SKM-1 (cell line): ENCODE data around the gene L3MBTL4.

Source experiments
- DNase-seq: peaks from one replicate; lab custom pipeline; 2025; ENCODE audit not compliant: unreplicated experiment; lab: John Stamatoyannopoulos, UW

Gene L3MBTL4

DNA sequence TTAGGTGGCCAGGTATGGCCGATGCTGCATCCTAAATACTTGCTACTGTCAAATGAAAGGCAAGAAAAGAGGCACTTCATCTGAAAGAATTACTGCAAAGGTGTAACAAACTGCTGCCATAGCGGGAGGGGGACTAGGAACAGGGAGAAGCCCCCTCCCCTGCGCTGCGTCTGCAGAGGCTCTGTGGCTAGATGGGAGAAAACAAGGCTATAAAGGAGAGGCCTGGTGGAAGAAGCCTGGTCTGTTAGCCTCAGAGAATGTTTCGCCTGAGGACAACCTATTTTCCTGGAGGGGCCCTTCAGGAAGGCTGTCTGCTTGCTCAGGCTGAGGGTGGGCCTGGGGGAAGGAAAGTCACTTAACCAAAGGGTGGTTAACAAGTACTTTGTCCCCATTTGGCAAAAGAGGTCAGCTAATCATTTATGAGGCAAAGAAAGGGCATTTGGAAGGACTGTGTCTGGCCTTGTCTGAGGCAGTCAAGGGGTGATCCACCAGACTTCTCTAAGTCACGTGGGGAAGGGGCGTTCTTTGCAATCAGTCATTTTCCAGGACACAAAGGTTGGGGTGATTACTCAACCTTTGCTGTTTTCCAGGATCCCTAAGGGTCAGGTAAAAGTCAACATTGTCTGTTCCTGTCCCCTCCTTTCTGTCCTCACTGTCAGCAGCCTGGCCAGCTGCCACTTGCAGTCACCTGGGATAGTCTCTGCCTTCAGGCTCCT is 416.4 kb downstream of the L3MBTL4 start:
- DNase-seq = no peak

DNA sequence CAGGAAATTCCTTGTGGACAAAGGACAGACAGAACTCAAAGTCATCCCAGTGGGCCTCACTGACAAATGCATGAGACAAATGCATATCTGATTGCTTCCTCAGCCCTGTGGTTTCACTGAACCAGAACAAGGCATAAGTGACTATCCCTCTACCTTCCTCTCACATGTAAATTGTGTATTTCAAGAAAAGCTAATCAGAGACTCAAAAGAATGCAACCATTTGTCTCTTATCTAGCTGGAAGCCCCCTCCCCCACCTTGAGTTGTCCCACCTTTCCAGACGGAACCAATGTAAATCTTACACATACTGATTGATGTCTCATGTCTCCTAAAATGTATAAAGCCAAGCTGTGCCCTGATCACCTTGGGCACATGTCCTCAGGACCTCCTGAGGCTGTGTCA is 417.4 kb downstream of the L3MBTL4 start:
- no peak for DNase-seq

DNA sequence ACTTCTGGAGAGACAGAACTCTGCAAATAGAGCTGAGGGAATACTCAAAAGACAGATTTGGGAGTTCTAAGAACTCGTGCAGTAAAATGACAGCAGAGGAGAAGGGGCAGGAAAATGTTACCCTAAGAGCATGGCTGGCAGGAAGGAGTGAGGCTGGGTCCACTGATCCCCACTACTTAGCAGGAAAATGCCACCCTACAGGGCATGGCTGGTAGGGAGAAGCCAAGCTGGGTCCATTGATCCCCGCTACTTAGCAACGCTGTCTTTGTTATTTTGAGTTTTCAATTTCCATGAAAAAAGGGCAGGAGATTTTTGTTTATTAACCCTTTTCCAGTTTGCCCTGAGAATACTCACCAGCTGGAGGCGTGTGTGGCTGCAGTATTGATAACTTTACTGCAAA is 419.1 kb downstream of the L3MBTL4 start:
- no peak for DNase-seq

DNA sequence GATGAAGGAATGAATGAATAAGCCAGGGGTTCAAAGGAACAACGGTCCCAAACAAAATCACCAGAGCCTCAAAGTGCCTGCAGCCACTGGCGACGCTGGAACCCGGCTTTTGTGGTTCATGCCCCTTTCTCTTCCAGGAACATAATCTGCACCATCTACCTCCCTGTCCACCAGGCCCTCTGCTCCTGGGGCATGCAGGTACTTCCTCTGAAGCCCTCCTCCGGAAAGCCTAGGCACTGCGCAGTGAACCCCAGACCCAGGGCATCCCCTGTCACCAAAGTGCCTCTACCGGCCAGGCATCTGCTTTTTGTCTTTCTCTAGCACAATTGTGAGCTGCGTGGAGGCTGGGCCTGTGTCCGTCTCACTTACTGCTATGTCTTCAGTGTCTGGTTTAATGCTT is 420.8 kb downstream of the L3MBTL4 start:
- DNase-seq = no peak

DNA sequence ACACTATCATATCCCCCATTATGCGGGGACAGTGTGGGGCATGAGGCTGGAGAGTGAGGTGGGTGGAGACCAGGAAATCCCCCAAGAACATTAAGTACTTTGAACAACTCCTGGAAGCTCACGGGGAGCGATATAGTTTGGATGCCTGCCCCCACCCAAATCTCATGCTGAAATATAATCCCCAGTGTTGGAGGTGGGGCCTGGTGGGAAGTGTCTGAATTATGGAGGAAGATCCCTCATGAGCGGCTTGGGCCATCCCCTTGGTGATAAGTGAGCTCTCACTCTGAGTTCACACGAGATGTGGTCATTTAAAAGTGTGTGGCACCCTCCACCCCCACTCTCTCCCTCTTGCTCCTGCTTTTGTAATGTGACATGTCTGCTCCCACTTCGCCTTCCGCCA is 422.3 kb downstream of the L3MBTL4 start:
- DNase-seq = no peak

DNA sequence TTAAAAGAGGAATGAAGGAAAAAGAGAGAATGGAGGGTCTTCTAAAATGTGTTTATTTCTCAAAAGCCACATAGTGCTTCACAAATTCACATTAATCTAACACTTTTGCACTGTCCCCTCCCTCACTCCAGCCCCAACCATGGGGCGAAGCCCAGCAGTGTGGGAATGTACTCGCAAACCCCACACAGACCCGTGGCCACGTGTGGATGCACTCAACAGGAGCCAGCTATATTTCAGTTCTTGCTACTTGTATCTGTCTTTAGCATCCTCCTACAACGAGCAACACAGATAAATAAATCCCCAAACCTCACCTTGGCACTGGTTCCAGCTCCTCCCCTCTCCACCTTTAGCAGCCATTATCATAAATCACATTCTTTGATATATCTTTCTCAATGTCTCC is 427.5 kb downstream of the L3MBTL4 start:
- DNase-seq = no peak

DNA sequence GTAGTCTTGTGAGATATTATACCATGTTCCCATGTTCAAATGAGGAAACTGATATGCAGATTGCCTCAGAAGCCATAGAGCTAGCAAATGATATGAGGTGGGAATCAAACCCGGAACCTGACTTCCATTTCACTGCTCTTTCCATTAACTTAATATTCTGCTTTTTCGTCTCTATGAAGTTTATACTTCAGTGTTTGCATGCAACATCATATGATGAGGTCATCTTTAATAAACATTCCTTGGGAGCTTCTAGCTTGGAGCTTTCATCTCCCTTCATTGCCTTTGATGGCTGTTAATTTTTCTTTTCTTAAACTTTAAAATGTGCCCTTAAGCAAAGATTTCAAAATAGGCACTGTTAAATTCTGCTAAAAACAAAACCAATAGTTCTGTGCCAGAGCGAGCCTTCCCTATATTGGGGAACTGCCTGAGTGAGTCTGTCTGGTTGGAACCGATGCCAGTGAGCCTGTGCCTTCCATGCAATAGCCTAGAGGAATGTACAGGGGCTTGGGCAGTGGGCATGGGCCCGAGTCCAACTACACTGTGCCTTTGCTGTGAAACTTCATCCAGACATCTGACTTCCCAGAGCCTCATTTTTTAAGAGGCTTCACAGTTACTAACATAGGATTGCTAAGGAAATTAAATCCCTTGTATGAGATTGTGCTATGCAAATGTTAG is 428.3 kb downstream of the L3MBTL4 start:
- DNase-seq = no peak

DNA sequence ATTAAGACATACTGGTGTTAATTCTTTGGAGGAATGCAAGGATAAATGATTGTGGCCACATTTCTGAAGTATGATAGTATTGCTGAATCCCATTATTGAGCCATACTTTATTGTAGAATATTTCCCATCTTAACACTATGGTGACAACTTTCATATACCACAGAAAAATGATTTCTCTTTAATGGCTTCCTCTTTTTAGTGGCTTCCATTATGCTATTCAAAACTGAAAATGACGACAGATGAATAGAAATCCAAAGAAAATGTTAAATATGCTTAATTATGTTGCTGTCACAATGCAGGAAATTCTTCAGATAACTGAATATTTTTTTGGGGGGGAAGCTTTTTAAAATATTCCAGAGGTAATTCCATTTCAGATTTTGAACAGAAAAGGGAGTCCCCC is 430.5 kb downstream of the L3MBTL4 start:
- no peak for DNase-seq

DNA sequence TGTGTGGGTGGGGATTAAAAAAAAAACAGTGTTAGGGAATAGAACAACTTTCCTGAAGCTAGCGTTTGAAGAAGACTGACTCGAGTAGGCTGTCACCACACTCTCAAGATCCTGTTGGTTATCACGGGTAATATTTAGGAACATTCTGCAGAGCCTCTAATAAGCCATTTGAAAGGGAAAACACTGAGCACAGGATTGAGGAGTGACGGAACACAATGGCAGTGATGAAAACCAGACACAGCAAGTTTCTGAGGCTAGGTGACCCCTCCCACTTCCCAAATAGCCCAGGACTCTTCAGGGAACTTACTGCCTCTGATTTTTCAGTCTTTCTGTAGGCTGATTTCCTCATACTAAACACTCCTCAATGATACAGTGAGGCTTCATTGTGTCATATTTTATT is 431.2 kb downstream of the L3MBTL4 start:
- no peak for DNase-seq

DNA sequence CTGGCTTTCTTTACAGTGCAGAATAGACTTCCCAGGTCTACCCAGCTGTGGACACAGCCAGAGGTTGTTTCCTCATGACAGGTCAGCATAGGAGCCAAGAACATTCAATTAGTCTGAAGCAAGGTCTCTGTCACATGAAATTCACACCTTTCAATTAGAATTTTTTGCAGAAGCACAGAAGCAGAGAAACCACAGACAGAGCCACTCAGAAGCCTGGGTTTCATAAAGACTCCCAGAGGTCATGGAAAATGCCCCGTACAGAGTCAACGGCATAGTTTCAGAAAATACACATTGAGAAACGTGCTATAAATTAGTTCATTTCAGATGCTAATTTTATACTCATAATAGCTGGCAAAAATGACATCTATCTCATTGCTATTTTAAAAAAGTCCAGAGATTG is 432.4 kb downstream of the L3MBTL4 start:
- DNase-seq = no peak

DNA sequence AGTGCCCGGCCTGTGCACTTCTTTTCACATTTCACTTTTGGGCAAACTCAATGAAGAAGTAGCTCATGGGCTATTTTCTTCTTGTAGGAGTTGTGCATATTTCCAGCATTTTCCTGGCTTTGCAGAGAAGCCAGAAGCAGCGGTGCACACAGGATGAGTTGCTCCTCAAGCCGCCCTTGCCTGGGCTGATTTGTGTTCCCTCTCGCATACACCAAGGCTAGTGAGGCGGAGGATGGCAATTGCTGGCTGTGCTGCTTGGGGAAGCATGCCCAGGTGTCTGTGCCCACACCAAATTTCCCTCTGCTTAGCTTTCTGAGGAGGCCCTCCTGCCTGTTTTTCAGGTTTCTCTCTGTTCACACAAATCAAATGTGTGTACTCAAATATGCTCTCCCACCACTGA is 434.0 kb downstream of the L3MBTL4 start:
- no peak for DNase-seq

DNA sequence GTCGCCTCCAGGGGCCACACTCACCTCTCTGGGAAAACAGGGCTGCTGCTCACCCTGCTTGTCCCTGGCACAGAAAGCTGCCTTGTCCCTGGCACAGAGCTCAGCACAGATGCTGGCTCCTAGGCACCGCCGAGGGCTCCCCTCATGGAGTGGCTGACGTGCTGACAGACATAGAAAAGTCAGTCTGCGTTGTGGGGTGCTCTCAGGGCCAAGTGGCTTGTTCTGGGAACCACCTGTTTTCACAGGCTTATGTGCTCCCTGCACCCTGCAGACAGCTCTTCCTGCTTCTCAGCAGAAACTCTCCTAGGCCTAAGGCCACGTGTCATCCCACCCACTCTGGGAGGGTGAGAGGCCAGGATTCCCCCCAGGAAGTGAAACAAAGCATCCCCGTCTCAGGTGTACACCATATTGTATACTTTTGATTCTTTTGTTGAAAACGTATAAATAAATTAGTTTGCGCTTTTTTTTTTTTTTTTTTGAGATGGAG is 434.7 kb downstream of the L3MBTL4 start:
- DNase-seq = no peak

DNA sequence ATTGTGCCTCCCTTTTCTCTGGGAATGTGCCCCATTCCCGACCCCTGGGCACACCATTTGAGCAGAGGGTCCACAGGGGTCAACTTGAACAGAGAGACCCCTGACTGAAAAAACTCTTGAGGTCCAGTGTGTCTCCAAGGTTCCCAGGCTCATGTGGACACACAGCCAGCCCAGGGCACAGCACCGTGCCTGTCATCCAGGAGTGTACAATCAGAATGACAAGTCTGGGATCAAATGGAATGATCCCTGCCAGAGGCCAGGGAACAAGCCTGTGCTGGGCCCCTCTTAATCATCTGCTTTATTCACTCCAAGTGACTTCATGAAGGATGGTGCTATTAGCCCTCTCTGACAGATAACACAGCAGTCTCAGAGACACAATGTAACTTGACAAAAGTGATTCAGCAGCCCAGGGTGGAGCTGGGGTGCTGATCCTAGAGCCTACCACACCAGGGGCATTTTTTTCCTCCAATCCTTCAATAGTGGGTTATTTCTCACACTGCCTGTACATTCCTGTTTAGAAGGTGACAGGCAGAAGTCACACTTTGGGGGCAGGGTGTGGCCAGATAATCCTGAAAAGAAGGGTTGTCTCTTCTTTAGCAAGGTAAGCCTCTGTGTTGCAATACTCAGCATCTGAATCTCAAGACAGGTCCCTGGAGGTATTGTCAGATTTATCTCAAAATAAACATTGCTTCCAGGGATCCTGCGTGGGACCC is 435.4 kb downstream of the L3MBTL4 start:
- DNase-seq = no peak

DNA sequence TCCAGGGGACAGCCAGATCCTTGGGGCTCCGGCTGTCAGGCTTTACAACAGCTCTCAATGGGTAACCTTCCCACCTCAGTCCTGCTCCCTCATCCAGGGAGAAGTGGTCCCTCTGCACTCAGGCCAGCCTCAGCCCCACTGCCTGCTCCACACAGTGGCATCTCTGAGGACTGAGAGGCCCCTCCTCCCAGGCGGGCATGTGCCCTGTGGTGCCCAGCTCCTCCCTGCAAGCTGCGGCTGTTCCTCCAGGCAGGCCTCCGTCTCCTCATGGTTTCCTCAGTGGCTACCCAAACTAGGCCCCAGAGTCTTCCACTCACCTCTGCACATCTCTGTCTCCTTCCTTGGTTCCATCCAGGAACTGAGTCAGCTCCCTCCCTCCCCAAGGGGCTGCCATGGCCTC is 437.7 kb downstream of the L3MBTL4 start:
- DNase-seq = no peak

DNA sequence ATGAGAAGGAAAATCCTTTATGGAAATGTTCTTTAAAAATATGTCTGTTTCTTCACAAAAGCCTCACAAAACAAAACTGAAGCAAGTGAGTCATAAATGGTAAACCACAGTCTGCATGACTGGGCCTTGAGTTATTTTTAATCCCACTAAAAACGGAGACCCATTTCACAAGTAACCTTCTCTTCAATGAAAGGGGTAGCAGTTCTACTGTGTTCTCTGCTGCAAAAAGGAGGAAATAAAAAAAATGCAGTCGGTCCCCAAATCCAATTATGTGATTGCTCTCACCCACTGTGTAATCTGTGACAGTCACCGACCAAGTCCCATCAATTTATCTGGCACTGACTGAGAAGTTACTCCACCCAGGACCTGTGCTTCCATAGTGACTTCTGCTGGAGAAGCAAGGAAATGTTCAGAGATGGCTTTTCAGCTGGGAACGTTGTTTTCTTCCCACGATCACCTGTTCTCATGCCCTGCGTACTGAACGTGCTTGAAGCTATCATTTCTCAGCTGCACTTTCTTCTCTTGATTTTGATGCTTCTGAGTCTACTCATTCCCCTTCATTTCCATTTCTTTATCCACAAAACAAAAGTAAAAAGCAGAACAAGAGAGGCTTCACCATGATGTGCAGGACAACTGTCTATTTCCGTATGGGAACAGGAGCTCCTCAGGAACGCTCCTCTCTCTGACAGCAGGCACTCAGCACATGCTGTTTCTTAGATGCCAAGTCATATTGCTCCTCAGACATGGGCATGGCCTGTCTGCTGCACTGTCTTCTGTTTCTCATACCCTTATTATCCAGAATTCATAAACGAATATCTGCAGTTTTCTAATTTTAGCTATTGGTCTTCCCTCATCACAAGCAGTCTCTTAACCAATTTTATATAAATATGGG is 439.4 kb downstream of the L3MBTL4 start:
- no peak for DNase-seq

DNA sequence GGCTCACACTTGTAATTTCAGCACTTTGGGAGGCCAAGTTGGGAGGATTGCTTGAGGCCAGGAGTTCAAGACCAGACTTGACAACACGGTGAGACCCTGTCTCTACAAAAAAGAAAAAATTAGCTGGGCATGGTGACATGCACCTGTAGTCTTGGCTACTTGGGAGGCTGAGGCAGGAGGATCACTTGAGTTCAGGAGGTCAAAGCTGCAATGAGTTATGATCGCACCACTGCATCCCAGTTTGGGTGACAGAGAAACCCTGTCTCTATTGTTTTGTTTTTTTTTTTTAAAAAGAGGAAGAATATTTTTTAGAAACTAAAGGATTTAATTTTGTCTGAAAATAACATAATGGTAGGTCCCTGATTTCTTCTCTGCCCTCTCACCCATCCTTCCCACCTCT is 440.0 kb downstream of the L3MBTL4 start:
- no peak for DNase-seq

DNA sequence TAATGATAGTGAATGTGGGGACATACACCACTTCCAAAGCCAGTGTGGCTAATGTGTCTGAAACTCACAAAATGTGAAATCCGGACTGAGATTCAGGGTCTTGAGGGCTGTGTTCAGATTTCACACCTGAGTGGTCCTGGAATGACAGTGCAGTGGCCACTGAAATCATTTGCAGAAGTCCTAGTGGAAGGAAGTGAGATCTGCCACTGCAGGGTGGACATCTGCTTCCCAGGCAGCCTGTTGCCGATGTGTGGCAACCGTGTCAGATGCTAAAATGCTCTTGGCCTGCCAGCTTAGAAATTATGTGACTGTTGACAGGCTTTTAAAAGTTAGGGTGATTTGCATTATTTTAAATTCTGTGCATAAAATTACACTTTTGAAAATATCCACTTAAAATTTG is 441.6 kb downstream of the L3MBTL4 start:
- no peak for DNase-seq

DNA sequence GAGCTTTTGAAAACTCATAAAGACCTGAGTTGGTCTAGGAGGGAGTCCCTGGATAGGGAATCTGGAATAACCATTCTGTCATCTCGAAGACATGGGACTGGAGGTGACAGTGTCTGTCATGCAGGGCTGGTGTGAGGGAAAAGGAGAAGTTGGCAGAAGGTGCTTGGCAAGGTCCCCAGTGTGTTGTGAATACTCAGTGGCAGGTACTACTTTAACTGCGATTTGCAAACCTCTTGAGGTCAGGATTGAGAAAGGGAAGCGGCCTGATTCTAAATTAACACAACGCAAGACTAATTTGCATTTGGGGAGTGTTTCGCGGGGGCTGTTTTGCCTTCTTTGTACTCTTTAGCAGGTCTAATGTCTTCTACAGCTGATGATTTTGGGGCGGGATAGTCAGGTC is 442.4 kb downstream of the L3MBTL4 start:
- DNase-seq = no peak

DNA sequence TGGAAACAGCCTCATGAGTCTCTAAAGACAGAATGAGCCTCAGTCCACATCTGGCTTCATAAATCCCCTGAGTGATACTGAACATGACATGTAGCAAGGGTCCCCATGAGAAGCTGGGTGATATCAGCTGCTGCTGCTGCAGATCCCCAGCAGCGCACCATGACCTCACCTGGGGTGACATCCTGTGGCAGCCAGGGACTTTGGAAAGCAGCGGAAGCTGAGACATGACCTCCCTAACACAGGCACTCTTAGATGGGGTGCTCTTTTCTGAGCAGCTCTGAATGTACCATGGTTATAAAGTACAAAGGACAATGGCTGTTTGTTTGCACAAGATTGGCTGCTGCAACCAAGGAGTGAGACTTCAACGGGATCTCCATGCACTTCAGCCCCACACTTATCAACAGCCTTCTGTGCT is 444.7 kb downstream of the L3MBTL4 start:
- no peak for DNase-seq

DNA sequence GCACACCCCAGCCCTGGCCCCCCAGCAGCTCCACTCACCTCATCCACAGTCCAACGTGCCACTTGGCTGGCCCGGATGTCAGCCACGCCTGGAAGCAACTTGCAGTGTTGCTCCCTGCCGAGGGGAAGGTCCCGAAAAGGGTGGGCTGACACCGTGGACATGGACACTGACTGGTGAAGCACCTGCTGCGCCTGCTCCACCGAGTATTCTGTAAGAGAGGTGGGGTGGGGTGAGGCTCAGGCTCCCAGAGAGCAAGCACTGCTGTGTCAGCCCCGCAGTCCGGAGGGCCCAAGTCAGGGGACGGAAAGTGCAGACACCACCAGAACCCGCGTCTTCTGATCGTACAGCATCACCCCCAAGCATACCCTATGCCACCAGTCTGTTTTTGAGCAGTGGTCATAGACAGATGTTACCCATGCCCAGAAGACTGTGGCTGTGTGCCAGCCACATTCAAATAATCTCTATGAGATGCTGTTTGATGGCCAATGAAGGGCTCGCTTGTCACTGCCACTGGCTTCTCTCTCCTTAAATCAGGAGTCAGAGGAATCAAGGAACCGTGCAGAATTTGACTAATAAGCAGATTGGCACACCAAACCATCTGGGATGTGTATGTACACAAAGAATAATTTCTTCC is 445.2 kb downstream of the L3MBTL4 start:
- DNase-seq = no peak

DNA sequence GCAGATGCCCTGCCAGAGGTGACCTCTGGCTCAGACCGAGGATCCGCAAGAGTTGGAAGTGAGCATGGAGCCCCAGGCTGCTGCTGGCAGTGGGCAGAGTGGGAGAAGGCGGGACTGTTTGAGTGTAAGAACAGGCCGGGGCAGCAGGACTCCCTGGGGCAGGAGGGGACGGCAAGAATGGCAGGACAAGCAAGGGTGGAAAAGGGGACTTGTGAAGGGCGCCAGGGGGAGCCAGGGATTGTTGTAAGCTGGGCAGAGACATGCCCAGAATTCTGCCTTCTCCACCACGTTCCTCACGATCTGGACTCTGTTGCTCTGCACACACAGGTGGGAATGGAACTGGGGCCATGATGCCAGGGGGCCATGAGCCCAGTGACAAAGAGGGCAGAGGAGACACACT is 447.0 kb downstream of the L3MBTL4 start:
- no peak for DNase-seq
